ENCODE measurements around the gene LYPD6.

Gene LYPD6

DNA sequence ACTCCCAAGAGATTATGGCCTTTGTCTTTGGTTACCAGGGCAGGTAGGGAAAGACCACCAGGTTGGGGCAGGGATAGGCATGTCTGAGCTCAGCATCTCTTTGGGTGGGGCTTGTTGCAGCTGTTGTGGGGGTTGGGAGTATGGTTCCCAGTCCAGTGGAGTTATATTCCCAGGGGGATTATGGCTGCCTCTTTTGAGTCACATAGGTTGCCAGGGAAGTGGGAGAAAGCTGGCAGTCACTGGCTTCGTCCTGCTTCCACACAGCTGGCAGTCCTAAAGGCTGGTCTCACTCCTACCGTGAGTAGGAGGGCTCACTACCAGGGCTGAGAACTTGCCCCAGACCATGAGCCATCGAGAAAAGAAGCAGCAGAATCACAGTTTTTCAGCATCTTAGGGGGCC, 79.1 kb downstream of the LYPD6 start:
- DNase-seq (ENCODE audit: low read depth in 2 of 2), result no peak

GRCh38 chr2:149410701-149411484, 80.5 kb downstream of the LYPD6 start:
- no peak for DNase-seq (ENCODE audit: low read depth in 2 of 2)

- DNase-seq (ENCODE audit: low read depth in 2 of 2), result no peak
Measured at GRCh38 chr2:149413487-149413886, 83.1 kb downstream of the LYPD6 start.

- no peak for DNase-seq (ENCODE audit: low read depth in 2 of 2)
Measured at GRCh38 chr2:149415086-149415485, 84.7 kb downstream of the LYPD6 start.

DNA sequence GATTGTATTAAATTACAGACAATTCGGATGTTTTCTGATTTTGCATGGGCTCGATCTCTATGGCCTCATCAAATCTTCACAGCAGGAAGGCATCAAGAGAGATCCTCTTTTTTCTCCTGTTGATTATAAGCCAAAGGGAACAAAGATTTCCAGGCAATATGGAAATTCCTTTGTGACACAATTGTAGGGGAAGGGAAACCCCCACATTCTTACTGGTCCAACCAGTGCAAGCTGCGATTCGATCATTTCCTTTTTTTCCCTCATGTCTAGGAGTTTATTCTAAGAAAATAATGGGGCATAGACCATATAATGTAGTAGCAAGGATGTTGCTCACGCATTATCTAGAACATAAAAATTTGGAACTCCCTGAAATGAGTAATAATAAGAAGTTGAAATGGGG, 87.7 kb downstream of the LYPD6 start:
- no peak for DNase-seq (ENCODE audit: low read depth in 2 of 2)

GRCh38 chr2:149420053-149420963, 89.9 kb downstream of the LYPD6 start:
- no peak for DNase-seq (ENCODE audit: low read depth in 2 of 2)

DNA sequence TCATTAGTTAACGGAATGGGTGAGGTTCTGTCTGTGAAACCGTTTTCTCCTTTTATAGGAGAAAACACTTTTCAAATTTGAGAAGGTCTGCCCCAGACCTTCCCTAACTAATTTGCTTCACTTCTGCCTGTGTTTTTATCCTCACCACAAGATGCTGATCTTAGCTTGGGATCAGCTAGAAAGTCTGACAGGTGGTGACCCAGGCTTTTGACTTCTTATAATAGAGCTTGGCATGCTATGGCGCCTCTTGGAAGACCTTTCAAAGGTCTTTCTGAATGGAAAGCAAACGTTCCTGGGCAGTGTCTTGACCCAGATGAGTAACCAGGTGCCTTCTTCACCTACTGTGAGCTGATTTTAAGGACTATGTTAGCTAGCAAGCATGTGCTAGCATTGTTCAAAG, 91.4 kb downstream of the LYPD6 start:
- no peak for DNase-seq (ENCODE audit: low read depth in 2 of 2)

- DNase-seq (ENCODE audit: low read depth in 2 of 2), result no peak
Measured at GRCh38 chr2:149422337-149422990, 92.1 kb downstream of the LYPD6 start.

DNA sequence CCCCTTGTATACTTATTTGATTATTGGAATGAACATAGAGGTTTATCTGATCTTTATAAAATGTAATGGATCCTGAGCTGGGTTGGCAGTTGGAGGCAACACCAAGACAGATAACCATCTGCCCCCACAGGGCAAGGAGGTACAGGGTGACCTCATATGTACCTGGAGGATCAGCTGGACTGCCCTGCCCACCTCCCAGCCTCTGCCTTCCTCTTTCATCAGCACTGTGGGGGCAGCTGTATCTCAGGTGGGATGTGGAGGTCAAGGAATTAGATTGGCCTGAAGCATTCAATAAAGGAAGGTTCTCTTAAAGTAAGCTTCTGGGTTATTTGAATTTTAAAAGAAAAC, 92.6 kb downstream of the LYPD6 start:
- no peak for DNase-seq (ENCODE audit: low read depth in 2 of 2)

GRCh38 chr2:149423630-149424029, 93.2 kb downstream of the LYPD6 start:
- DNase-seq (ENCODE audit: low read depth in 2 of 2), result no peak

DNA sequence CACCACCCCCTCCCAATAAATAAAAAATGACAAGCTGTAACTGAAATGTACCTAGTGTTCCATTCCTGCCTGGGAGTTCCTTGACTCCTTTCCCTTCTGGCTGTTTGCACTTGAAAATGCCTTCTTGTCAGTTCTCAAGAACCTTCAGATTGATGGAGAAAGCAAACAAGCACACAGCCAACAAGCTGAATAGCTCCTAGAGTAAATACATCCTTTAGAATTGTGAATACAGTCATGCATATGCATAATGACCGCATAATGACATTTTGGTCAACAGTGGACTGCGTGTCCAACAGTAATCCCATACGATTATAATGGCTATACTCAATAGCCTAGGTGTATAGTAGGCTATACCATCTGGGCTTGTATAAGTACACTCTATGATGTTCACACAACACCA, 97.0 kb downstream of the LYPD6 start:
- no peak for DNase-seq (ENCODE audit: low read depth in 2 of 2)

DNA sequence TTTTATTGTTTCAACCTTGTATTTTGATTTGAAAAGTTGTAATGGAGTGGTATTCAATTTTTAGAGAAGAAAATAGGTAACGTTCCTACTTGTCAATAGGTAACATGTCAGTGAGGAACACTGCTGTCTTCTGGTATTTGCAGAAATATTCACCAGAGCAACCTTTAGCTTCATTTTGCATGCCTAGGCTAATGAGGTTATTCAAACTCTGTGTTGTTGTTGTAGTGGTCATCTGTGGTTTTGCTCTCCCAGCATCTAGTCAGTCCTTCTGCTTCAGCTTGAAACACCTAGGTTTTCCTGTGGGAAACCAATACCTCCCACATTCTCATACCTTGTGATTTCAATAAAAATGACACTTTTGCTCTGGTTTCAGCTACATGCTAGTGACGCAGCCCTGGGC, 98.4 kb downstream of the LYPD6 start:
- no peak for DNase-seq (ENCODE audit: low read depth in 2 of 2)

- no peak for DNase-seq (ENCODE audit: low read depth in 2 of 2)
Measured at GRCh38 chr2:149430743-149431736, 100.7 kb downstream of the LYPD6 start.

GRCh38 chr2:149438330-149438960, 108.1 kb downstream of the LYPD6 start:
- DNase-seq (ENCODE audit: low read depth in 2 of 2), result no peak

DNA sequence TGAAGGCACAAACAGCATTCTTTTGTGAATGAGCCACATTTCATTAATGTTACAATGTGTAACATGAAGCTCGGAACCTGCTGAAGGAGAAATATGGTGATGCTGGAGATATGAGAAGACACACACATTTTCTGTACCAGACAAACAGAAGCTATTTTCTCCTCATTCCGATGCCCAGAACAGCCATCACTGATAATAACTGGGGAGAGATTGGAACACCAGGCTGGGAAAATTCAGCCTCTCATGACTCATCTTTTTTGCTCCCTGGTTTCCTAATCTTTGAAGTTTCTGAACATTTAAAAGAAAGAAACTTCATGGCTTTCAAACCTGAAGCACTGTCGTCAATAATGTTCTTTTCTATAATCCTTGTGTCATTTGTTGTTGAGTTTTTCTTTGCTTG, 110.9 kb downstream of the LYPD6 start:
- DNase-seq (ENCODE audit: low read depth in 2 of 2), result no peak

GRCh38 chr2:149442346-149442745, 112.0 kb downstream of the LYPD6 start:
- no peak for DNase-seq (ENCODE audit: low read depth in 2 of 2)

- no peak for DNase-seq (ENCODE audit: low read depth in 2 of 2)
Measured at GRCh38 chr2:149443150-149443549, 112.8 kb downstream of the LYPD6 start.

GRCh38 chr2:149446748-149447147, 116.4 kb downstream of the LYPD6 start:
- no peak for DNase-seq (ENCODE audit: low read depth in 2 of 2)

DNA sequence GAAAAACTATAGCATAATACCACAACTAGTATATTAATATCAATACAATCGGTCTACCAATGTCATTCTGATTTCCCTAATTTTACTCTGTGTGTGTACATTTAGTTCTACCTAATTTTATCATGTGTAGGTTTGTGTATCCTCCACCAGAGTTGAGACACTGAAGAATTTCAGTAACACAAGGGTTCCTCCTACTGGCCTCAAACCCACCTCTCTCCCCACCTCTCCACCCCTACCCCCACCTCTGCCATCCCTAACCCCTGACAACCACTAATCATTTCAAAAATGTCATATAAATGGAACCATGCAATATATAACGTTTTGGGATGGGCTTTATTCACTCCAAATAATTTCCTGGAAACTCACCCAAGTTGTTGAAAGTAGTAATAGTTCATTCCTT, 117.9 kb downstream of the LYPD6 start:
- DNase-seq (ENCODE audit: low read depth in 2 of 2), result no peak

GRCh38 chr2:149449017-149449416, 118.6 kb downstream of the LYPD6 start:
- no peak for DNase-seq (ENCODE audit: low read depth in 2 of 2)

All from stimulated activated CD8-positive, alpha-beta memory T cell treated with anti-CD3 and anti-CD28 coated beads, Interleukin-15, amount 100 ng/mL, for 4 hours (primary cell).